Renal cortex interstitium (tissue), 11 donors: Measurements from ENCODE around the gene ABCD4. TPM values are rescaled to one million over a fixed set of nuclear protein-coding genes. Genes with fewer than 3 reads are reported as not detected.

ENCODE experiments used
- DNase-seq, 11 donors: peaks; one replicate each; pipeline ENCODE4 v3.0.0-alpha.2; 2013; ENCODE audit warnings: low read depth in 9 of 11, low spot score in 4 of 11; ENCODE audit errors: extremely low read depth in 1 of 11
- polyA plus RNA-seq, 3 donors: library from polyadenylated mRNA; unstranded; fragments of 120-200 nt; gene quantifications; one replicate each; pipeline ENCODE4 v1.2.1, GENCODE V29; 2013; ENCODE audit not compliant: insufficient read length in 3 of 3

ABCD4 gene
- polyA plus RNA-seq, 3 donors = 104 to 162 (median 116) TPM

GRCh38 chr14:74242021-74242779, 60.5 kb downstream of the ABCD4 start:
- DNase-seq = no peak

DNA sequence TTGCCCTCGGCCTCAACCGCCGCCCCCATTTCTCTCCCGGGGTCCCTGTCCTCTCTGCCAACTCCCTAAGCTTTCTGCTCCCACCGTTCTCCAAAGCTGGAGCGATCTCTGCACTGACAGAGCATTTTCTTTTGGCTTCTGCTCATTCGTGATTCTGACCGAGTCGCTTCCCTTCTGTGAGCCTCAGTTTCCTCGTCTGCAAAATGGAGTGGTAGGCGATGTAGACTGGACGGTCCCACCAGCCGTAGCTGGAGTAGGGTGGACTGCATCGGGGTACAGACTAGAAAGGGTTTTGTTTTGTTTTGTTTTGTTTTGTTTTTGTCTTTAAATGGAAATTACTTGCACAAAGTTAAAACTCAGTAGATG, 61.1 kb downstream of the ABCD4 start:
- no peak for DNase-seq

DNA sequence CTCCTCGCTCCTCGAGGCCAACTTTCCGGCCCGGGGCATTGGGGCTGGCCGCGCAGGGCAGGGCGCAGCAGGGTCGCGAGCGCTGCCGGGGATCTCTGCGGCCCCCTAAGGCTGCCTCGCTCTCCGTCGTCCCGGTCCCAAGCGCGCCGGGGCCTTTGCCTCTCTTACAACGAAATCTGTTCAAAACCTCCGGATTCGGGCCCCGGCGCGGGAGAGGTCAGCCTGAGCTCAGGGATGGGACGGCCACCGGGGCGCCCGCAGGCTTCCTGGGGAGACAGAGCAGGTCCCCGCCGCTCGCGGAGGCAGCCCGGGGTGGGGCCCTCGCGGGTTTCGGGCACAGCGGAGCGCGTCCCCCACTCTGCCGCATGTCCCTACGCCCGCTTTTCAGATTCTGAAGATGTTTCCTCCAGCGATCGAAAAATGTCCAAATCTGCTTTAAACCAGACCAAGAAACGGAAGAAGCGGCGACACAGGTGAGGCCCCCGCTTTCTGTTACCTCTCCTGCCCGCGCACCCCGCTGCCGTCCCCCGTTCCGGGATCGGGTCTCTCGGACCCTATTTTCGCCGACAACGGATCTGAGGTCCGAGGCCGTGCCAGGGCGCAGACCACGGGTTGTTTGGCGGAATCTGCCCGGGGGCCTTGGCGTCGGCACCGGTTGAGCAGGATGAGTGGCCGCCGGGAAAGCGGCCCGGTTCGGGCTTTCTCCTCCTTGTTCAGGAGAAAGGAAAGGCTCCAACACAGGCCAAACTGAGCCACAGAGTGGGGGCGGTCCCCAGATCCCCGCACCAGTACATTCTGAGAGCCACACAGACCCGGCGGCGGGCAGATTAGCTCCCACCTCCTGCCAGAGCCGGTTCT, 61.7 kb downstream of the ABCD4 start:
- DNase-seq = no peak

DNA sequence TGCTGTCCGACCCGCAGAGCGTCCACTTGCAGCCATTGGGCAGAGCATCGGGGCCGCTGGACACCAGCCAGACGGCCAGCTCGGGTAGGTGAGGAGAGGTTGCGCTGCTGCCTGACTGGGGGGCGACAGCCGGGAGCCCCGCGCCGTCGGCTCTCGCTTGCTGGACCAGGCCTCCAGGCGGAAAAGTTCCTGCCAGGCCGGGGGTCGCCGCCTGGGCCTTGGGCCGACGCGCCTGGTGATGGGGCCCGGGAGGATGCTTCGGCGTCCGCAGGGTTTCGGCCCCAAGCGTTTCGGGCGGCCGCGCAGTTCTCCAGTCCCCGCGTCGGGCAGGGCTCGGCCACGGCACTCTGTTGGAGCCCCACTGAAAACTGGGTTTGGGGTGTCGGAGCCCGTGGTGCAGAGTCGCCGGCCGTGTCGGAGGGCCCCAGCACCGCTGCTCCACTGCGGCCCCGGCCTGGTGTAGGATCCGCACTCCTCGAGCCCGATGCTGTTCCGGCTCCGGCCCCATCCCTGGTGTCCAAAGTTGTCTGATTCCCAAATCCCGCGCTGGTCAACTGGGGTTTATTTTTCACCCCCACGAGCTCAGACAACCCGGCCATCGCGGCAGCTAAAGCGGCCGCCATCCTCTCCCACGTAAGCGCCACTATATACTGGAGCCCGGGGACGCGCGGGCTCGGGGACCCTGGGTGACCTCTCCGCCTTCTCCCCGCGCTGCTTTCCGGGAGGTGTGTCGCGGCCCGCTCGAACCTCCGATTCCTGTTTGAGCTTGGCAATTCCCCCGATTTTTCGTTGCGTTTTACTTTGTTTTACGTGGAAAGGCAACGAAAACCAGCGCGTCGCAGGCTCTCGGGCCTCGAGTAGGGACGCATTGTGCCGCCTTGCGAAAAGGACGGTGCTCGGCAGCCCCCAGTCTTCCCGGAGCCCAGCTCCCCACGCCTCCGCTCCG, 62.6 kb downstream of the ABCD4 start:
- DNase-seq = no peak

- DNase-seq = no peak
These were observed 63.5 kb downstream of the ABCD4 start, which contains the start of gene VSX2 for GRCh38 chr14:74238974-74239847. Gene VSX2 (plus strand): TSS chr14:74239449. CDS start chr14:74239562, 113 bp downstream.

- no peak for DNase-seq
These were observed 65.3 kb downstream of the ABCD4 start for GRCh38 chr14:74237441-74237840.

Other genes starting within 250 kb of the ABCD4 start
- gene ALDH6A1, start 218.5 kb downstream of the ABCD4 start, polyA plus RNA-seq = 100 to 1,000 TPM; 107 to 122 (median 109) TPM
- gene LIN52, start 218.0 kb downstream of the ABCD4 start, polyA plus RNA-seq = 10 to 100 TPM; 17.1 to 22.1 (median 19.0) TPM
- under 1 TPM; 0.06 TPM for gene VSX2, start 63.5 kb downstream of the ABCD4 start, polyA plus RNA-seq
- not detected for gene VRTN, start 45.5 kb upstream of the ABCD4 start, polyA plus RNA-seq
- gene SYNDIG1L, start 123.3 kb upstream of the ABCD4 start, polyA plus RNA-seq = under 1 TPM; 0.19 to 0.33 (median 0.19) TPM
- 100 to 1,000 TPM; 305 to 328 (median 320) TPM for gene NPC2, start 190.4 kb upstream of the ABCD4 start, polyA plus RNA-seq
- 10 to 100 TPM; 39.4 to 43.0 (median 42.7) TPM for gene ISCA2, start 190.8 kb upstream of the ABCD4 start, polyA plus RNA-seq